NCI-H146 (cell line): ENCODE measurements around the gene RAB39A.

Experiments used
- DNase-seq: peaks from one replicate; lab custom pipeline; 2025; lab: John Stamatoyannopoulos, UW

RAB39A gene

GRCh38 chr11:107962181-107962580, 33.9 kb downstream of the RAB39A start:
- DNase-seq: no peak

GRCh38 chr11:107963091-107963490, 34.8 kb downstream of the RAB39A start:
- DNase-seq: no peak

- DNase-seq: no peak
These were observed 41.0 kb downstream of the RAB39A start for GRCh38 chr11:107969219-107969618.

- DNase-seq: no peak
These were observed 41.8 kb downstream of the RAB39A start for GRCh38 chr11:107970049-107970448.

- DNase-seq: no peak
These were observed 45.4 kb downstream of the RAB39A start for GRCh38 chr11:107973641-107974040.

- no peak for DNase-seq
These were observed 60.3 kb downstream of the RAB39A start for GRCh38 chr11:107988397-107989158.

- no peak for DNase-seq
These were observed 63.7 kb downstream of the RAB39A start for GRCh38 chr11:107991868-107992414.

GRCh38 chr11:107996006-107996776, 67.9 kb downstream of the RAB39A start:
- no peak for DNase-seq

- DNase-seq: no peak
These were observed 70.5 kb downstream of the RAB39A start for GRCh38 chr11:107998761-107999160.

GRCh38 chr11:107999759-108000455, 71.7 kb downstream of the RAB39A start:
- peak; percentile 46 for DNase-seq

GRCh38 chr11:108002476-108002875, 74.2 kb downstream of the RAB39A start:
- no peak for DNase-seq

- no peak for DNase-seq
These were observed 75.4 kb downstream of the RAB39A start for GRCh38 chr11:108003623-108004022.

- DNase-seq: no peak
These were observed 79.6 kb downstream of the RAB39A start for GRCh38 chr11:108007819-108008218.

GRCh38 chr11:108008656-108009496, 80.6 kb downstream of the RAB39A start, which contains the start of gene CUL5:
Gene CUL5, plus strand, starts transcription at chr11:108008898. Its CDS starts 451 bp downstream, at chr11:108009349.
- DNase-seq: peak; percentile 88

GRCh38 chr11:108009497-108010370, 81.5 kb downstream of the RAB39A start:
- DNase-seq: peak; percentile 20

- DNase-seq: no peak
These were observed 84.0 kb downstream of the RAB39A start for GRCh38 chr11:108012139-108012725.
